ENCODE measurements around the gene YTHDC1.

DNA sequence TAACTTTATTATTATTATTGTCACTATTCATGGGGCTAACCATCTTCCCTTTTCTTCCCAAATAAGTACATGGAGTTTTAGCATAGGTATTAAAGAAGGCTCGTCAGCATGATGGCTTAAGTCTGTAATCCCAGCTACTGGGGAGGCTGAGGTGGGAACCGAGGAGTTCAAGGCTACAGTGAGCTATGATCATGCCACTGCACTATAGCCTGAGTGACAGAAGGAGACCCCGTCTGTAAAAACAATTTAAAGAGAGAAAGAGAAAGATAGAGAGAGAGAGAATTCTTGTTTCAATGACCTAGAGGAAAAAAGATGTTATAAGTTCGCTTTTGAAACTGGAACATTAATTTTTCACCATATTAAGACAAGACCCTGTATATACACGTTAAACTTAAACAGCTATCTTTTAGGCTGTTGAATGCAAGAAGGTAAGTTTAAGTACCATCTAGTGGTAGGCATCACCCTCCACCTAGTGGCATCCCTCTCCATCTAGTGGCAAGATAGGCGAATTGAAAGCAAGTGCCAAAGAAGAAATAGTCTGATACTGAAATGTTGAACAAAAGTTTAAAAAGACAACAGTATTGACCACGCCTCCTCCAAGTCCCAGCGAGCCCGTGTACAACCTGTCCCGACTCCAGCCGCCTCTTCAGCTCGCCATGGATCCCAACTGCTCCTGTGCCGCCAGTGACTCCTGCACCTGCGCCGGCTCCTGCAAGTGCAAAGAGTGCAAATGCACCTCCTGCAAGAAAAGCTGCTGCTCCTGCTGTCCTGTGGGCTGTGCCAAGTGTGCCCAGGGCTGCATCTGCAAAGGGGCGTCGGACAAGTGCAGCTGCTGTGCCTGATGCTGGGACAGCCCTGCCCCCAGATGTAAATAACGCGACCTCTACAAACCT is 26.0 kb upstream of the YTHDC1 start:
- no peak for TF ChIP-seq POLR2A (IDR thresholded peaks at IDR 0.05)
- TF ChIP-seq, protein P1, sequence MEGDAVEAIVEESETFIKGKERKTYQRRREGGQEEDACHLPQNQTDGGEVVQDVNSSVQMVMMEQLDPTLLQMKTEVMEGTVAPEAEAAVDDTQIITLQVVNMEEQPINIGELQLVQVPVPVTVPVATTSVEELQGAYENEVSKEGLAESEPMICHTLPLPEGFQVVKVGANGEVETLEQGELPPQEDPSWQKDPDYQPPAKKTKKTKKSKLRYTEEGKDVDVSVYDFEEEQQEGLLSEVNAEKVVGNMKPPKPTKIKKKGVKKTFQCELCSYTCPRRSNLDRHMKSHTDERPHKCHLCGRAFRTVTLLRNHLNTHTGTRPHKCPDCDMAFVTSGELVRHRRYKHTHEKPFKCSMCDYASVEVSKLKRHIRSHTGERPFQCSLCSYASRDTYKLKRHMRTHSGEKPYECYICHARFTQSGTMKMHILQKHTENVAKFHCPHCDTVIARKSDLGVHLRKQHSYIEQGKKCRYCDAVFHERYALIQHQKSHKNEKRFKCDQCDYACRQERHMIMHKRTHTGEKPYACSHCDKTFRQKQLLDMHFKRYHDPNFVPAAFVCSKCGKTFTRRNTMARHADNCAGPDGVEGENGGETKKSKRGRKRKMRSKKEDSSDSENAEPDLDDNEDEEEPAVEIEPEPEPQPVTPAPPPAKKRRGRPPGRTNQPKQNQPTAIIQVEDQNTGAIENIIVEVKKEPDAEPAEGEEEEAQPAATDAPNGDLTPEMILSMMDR (IDR thresholded peaks at IDR 0.05) = peak; percentile 59 to 79 (median 72)
